T-helper 9 cell (primary cell): ENCODE results near the gene PCDHA9.
"Not testable (repeated sequence)": the region's sequence is repeated elsewhere in the genome, so short reads cannot be mapped to it uniquely, and the experiment has no call there.

Source experiments
- DNase-seq: peaks from one replicate; pipeline ENCODE4 v3.0.0-alpha.2; 2020

The PCDHA9 gene

GRCh38 chr5:140835622-140836510, 12.3 kb upstream of the PCDHA9 start:
- DNase-seq: no peak

GRCh38 chr5:140840978-140841962, 6.9 kb upstream of the PCDHA9 start, which contains the start of gene PCDHA8:
Gene PCDHA8 (plus strand): TSS chr5:140841187. CDS start chr5:140841322, 135 bp downstream.
- DNase-seq: no peak

GRCh38 chr5:140842798-140843733, 5.1 kb upstream of the PCDHA9 start:
- DNase-seq: no peak

- DNase-seq: not testable (repeated sequence)
These were observed 1.9 kb downstream of the PCDHA9 start for GRCh38 chr5:140849831-140850634.

DNA sequence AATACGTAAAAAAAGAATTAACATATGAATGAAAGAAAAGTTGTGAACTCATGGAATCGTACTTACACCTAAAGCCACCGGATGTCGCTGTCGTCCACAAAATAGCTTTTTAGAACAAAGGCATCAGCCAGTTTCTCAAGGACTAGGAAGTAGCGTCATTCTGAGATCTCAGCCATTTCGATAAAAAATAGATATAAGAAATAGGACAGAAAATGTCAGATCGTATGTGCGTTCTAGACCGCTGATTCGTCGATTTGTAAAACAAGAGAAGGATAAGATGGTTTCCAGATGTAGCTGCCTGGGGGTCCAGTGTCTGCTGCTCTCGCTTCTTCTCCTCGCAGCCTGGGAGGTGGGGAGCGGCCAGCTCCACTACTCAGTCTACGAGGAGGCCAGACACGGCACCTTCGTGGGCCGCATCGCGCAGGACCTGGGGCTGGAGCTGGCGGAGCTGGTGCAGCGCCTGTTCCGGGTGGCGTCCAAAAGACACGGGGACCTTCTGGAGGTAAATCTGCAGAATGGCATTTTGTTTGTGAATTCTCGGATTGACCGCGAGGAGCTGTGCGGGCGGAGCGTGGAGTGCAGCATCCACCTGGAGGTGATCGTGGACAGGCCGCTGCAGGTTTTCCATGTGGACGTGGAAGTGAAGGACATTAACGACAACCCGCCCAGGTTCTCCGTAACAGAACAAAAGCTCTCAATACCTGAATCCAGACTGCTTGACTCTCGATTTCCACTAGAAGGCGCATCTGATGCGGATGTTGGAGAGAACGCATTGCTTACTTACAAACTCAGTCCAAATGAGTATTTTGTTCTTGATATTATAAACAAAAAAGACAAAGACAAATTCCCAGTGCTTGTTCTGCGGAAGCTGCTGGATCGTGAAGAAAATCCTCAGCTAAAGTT, 7.8 kb downstream of the PCDHA9 start, which contains the start of gene PCDHA10:
PCDHA10 (plus strand) TSS at position 126 of the 903 bp plus-strand sequence; CDS start at position 278, 152 bp downstream.
- no peak for DNase-seq

DNA sequence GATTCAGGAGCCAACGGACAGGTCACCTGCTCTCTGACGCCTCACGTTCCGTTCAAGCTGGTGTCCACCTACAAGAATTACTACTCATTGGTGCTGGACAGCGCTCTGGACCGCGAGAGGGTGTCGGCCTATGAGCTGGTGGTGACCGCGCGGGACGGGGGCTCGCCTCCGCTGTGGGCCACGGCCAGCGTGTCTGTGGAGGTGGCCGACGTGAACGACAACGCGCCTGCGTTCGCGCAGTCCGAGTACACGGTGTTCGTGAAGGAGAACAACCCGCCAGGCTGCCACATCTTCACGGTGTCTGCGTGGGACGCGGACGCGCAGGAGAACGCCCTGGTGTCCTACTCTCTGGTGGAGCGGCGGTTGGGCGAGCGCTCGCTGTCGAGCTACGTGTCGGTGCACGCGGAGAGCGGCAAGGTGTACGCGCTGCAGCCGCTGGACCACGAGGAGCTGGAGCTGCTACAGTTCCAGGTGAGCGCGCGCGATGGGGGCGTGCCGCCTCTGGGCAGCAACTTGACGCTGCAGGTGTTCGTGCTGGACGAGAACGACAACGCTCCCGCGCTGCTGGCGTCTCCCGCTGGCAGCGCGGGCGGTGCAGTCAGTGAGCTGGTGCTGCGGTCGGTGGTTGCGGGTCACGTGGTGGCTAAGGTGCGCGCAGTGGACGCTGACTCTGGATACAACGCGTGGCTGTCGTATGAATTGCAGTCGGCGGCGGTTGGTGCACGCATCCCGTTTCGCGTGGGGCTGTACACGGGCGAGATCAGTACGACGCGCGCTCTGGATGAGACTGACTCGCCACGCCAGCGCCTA, 9.2 kb downstream of the PCDHA9 start:
- no peak for DNase-seq

GRCh38 chr5:140857987-140858240, 9.7 kb downstream of the PCDHA9 start:
- no peak for DNase-seq

GRCh38 chr5:140862441-140863295, 14.5 kb downstream of the PCDHA9 start:
- no peak for DNase-seq

DNA sequence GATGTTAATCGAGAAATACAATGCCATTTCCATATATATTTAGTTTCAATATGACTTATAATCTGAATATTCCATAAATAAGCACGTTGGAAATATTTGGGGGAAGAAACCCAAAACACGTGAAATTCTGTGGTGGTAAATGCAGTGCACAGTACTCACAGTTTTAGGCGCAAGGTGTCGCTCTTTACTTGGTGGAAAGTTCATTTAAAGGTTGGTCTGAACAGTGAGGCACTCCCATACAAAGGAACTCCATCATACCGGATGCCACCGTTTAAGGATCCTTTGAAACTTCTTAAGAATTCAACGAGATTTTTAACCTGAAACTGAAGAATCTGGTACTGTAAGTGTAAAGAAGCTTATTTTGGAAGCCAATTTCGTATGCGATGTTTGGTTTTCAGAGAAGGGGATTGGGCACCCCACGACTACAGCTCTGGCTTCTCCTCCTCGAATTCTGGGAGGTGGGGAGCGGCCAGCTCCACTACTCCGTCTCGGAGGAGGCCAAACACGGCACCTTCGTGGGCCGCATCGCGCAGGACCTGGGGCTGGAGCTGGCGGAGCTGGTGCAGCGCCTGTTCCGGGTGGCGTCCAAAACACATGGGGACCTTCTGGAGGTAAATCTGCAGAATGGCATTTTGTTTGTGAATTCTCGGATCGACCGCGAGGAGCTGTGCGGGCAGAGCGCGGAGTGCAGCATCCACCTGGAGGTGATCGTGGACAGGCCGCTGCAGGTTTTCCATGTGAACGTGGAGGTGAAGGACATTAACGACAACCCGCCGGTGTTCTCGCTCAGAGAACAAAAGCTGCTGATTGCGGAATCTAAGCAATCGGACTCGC, 20.8 kb downstream of the PCDHA9 start, which contains the start of gene PCDHA11:
PCDHA11 (plus strand) TSS at position 237 of the 834 bp plus-strand sequence; CDS start at position 384, 147 bp downstream.
- DNase-seq: no peak

- no peak for DNase-seq
These were observed 21.3 kb downstream of the PCDHA9 start for GRCh38 chr5:140869555-140869886.

DNA sequence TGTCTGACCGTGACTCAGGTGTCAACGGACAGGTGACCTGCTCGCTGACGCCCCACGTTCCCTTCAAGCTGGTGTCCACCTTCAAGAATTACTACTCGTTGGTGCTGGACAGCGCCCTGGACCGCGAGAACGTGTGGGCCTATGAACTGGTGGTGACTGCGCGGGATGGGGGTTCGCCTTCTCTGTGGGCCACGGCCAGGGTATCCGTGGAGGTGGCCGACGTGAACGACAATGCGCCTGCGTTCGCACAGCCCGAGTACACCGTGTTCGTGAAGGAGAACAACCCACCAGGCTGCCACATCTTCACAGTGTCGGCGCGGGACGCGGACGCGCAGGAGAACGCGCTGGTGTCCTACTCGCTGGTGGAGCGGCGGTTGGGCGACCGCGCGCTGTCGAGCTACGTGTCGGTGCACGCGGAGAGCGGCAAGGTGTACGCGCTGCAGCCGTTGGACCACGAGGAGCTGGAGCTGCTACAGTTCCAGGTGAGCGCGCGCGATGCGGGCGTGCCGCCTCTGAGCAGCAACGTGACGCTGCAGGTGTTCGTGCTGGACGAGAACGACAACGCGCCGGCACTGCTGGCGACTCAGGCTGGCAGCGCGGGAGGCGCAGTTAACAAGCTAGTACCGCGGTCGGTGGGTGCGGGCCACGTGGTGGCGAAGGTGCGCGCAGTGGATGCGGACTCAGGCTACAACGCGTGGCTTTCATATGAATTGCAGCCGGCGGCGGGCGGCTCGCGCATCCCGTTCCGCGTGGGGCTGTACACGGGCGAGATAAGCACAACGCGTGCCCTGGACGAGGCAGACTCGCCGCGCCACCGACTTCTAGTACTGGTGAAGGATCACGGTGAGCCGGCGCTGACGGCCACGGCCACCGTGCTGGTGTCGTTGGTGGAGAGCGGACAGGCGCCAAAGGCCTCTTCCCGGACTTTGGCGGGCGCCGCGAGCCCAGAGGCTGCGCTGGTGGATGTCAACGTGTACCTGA, 22.3 kb downstream of the PCDHA9 start:
- no peak for DNase-seq

- no peak for DNase-seq
These were observed 27.2 kb downstream of the PCDHA9 start, which contains the start of gene PCDHA12 for GRCh38 chr5:140875085-140876065. Gene PCDHA12 (plus strand): TSS chr5:140875308. CDS start chr5:140875473, 165 bp downstream.

- DNase-seq: not testable (repeated sequence)
These were observed 28.5 kb downstream of the PCDHA9 start for GRCh38 chr5:140876541-140877261.

DNA sequence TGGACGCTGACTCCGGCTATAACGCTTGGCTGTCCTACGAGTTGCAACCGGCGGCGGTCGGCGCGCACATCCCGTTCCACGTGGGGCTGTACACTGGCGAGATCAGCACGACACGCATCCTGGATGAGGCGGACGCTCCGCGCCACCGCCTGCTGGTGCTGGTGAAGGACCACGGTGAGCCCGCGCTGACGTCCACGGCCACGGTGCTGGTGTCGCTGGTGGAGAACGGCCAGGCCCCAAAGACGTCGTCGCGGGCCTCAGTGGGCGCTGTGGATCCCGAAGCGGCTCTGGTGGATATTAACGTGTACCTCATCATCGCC, 29.0 kb downstream of the PCDHA9 start:
- DNase-seq: no peak
